ENCODE measurements around the gene ABHD12. TPM values are rescaled to one million over a fixed set of nuclear protein-coding genes. Genes with fewer than 3 reads are reported as not detected.
A peak's percentile ranks its signal among the peaks of the same experiment; 100 is the strongest.

Gene ABHD12
- total RNA-seq, 1 experiment from 2014 or later: 117 TPM

DNA sequence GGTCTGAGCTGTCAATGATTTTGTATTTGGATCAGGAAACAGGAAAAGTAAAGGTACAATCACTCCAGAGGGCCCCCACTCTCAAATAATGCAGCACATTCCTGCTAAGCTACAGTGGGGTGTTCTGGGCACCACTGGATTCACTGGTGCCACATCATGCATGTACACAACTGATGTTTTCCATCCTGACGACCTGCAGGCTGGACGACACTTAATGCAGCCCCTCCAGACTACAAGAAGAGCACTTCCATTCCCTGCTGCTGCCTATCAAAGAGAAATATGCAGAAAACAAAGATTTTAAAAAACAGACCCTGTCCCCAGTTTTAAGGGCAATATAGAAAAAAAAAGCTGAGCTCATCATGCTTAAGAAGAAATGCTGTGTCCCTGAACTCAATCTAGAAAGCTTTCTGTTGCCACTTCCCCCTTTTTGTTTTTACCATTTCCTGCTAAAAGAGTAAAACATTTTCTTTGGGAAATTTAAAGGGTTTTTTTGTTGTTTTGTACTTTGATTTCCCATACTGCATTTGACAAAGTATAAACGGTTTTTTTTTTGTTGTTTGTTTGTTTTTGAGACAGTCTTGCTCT is 35.5 kb downstream of the ABHD12 start:
- H3K4me1 ChIP-seq (replicated peaks): peaks cover 19% of the 10 kb centered on the region
- H3K9me3 ChIP-seq (replicated peaks): no peaks in the 10 kb centered on the region
- no peak overlapping the region for H3K27ac ChIP-seq
- no peaks in the 10 kb centered on the region for H3K27me3 ChIP-seq (replicated peaks)
- DNase-seq (ENCODE audit: low read depth in 1 of 2, low spot score in 2 of 2): no peak
- H3K36me3 ChIP-seq: peaks cover 3% of the 10 kb centered on the region; the same call in 1 of the 2 replicates
- no peak overlapping the region for H3K4me3 ChIP-seq

DNA sequence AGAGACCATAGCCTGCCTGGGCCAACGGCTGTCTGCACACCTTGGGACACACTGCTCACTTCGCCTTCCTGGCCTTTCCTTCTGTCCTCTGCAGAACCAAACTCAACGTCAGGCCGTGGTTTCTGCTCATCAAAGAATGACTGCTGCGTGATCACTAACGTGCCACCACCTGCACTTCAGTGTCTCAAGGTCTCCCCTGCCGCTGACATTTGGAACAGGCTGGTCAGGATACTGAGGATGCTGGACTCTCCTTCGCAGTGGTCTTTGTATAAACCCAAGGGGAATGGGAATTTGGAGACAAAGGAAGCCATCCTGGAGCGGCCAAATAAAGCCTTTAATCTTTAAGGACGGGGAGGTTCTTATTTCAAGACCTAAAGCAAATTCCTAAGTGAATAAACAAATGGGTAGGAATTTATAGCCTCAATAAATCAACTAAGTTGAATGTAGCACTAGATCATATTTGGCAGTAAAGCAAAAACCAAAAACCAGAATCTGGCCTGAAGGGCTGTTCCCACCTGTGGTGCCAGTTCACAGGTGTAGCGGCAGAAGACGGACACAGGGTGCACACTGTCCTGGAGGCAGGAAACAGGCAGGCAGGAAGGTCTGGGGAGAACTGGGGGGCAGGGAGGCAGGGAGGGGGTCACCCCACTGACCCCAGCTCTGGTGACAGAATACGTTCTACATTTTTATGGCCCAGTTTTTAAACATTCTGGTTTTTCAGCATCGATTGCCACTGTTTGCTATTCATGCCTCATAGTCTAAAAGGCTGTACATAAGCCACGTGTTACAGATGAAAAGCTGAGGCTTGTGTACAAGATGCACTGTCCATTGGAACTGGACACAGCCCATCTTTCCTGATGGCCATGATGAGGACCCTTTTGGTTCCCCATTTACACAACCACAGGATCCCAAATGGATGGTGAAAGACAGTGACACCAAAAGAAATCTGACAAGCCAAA is 36.6 kb downstream of the ABHD12 start:
- Histone ChIP-seq H3K4me3 (no peak overlapping the region), H3K27me3 (replicated peaks) (no peaks in the 10 kb centered on the region), H3K9me3 (replicated peaks) (no peaks in the 10 kb centered on the region), H3K27ac (no peak overlapping the region), H3K36me3 (peaks cover 3% of the 10 kb centered on the region; the same call in 1 of the 2 replicates), H3K4me1 (replicated peaks) (peaks cover 19% of the 10 kb centered on the region)
- no peak for DNase-seq (ENCODE audit: low read depth in 1 of 2, low spot score in 2 of 2)

DNA sequence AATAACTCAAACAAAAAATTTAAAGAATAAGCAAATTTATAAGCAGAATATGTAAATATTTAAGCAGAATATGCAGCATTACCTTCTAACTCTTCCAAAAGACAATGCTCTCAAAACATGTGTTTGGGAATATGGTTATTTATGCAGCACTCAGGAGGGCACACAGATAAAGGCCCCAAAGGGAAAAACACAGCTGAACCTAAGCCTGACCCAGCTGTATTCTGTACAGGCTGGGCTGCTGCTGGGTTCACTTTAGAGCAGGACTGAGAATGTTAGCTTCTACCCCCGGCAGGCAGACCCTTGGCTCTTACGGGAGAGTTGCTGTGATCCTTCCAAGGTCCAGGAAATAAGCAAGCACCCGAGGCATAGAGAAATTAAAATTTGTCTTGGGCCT is 37.3 kb downstream of the ABHD12 start:
- H3K4me3 ChIP-seq: no peak overlapping the region
- DNase-seq (ENCODE audit: low read depth in 1 of 2, low spot score in 2 of 2): no peak
- no peaks in the 10 kb centered on the region for H3K9me3 ChIP-seq (replicated peaks)
- peaks cover 19% of the 10 kb centered on the region for H3K4me1 ChIP-seq (replicated peaks)
- no peak overlapping the region for H3K27ac ChIP-seq
- no peaks in the 10 kb centered on the region for H3K27me3 ChIP-seq (replicated peaks)
- H3K36me3 ChIP-seq: peaks cover 3% of the 10 kb centered on the region; the same call in 1 of the 2 replicates

DNA sequence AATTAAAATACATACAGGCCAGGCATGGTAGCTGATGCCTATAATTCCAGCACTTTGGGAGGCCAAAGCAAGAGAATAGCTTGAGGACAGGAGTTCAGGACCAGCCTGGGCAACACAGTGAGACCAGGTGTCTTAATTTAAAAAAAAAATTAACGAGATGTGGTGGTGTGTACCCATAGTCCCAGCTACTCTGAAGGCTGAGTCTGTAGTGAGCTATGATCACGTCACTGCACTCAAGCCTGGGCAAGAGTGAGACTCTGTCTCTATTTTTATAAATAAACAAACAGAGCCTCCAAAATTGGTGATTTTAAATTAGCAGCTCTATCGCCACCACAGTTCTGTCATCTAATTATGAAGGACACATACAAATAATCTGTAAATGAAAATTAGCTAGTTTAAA is 37.9 kb downstream of the ABHD12 start:
- peaks cover 19% of the 10 kb centered on the region for H3K4me1 ChIP-seq (replicated peaks)
- no peak overlapping the region for H3K4me3 ChIP-seq
- DNase-seq (ENCODE audit: low read depth in 1 of 2, low spot score in 2 of 2): no peak
- no peaks in the 10 kb centered on the region for H3K9me3 ChIP-seq (replicated peaks)
- H3K36me3 ChIP-seq: peaks cover 3% of the 10 kb centered on the region; the same call in 1 of the 2 replicates
- no peaks in the 10 kb centered on the region for H3K27me3 ChIP-seq (replicated peaks)
- H3K27ac ChIP-seq: no peak overlapping the region

DNA sequence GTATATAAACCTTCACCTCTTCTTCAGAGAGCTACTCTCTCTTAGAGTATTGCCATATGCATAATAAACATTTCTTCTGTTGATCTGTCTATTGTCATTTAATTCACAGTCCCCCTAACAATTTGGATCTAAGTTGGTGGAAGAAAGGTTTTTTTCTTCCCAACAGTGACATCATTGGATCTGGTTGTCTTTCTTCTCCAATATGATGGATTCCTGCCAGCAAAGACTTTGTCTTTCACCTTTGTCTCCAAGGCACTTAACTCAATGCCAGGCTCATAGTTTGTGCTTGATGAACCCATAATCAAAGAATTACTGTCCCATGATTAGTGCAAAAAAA is 39.6 kb downstream of the ABHD12 start:
- no peak for DNase-seq (ENCODE audit: low read depth in 1 of 2, low spot score in 2 of 2)
- no peak overlapping the region for H3K4me3 ChIP-seq

DNA sequence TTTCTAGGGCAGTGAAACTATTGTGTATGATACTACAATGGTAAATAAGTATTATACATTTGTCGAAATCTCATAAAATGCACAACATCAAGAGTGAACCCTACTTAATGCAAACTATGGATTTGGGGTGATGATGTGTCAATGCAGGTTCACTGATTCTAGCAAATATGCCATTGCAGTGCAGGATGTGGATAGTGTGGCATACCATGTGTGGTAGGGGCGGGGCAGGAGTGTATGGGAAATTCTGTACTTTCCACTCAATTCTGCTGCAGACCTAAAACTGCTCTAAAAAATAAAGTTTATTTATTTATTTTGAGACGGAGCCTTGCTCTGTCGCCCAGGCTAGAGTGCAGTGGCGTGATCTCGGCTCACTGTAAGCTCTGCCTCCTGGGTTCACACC is 44.3 kb downstream of the ABHD12 start:
- Histone ChIP-seq H3K36me3 (0 out of 2 replicates have a peak, but pooled peaks cover 2% of the 10 kb centered on the region), H3K4me1 (replicated peaks) (peaks cover 18% of the 10 kb centered on the region), H3K4me3 (no peak overlapping the region), H3K27ac (no peak overlapping the region), H3K27me3 (replicated peaks) (no peaks in the 10 kb centered on the region), H3K9me3 (replicated peaks) (no peaks in the 10 kb centered on the region)
- no peak for DNase-seq (ENCODE audit: low read depth in 1 of 2, low spot score in 2 of 2)

More for the DNA sequence above, 39.6 kb downstream of the ABHD12 start:
- no peaks in the 10 kb centered on the region for H3K36me3 ChIP-seq
- peaks cover 19% of the 10 kb centered on the region for H3K4me1 ChIP-seq (replicated peaks)
- no peaks in the 10 kb centered on the region for H3K27me3 ChIP-seq (replicated peaks)
- no peak overlapping the region for H3K27ac ChIP-seq
- H3K9me3 ChIP-seq (replicated peaks): no peaks in the 10 kb centered on the region

DNA sequence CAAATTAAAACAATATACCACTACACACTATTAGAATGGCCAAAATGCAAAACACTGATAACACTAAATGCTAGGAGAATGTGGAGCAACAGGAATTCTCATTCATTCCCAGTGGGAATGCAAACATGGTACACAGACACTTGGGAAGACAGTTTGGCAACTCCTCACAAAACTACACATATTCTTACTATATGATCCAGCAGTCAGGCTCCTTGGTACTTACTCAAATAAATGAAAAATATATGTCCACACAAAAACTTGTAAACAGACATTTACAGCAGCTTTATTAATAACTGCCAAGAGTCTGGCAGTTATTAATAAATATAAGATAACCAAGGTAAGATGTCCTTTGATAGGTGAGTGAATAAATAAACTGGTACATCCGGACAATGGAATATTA is 44.9 kb downstream of the ABHD12 start:
- Histone ChIP-seq H3K4me3 (no peak overlapping the region), H3K27ac (no peak overlapping the region), H3K27me3 (replicated peaks) (no peaks in the 10 kb centered on the region), H3K36me3 (0 out of 2 replicates have a peak, but pooled peaks cover 2% of the 10 kb centered on the region), H3K9me3 (replicated peaks) (no peaks in the 10 kb centered on the region), H3K4me1 (replicated peaks) (peaks cover 18% of the 10 kb centered on the region)
- DNase-seq (ENCODE audit: low read depth in 1 of 2, low spot score in 2 of 2): no peak

DNA sequence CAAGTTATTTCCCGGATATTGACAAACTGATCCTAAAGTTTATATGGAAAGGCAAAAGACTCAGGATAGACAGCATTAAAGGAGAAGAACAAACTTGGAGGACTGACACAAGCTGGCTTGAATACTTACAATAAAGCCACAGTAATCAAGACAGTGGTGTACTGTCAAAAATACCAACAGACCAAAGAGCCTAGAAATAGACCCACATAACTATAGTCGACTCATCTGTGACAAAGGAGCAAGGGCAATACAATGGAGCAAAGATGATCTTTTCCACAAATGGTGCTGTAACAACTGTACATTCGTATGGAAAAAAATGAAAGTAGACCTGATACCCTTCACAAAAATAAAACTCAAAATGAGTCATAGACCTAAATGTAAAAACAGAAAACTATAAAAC is 46.0 kb downstream of the ABHD12 start:
- no peaks in the 10 kb centered on the region for H3K9me3 ChIP-seq (replicated peaks)
- H3K27ac ChIP-seq: no peak overlapping the region
- H3K36me3 ChIP-seq: 0 out of 2 replicates have a peak, but pooled peaks cover 2% of the 10 kb centered on the region
- H3K4me3 ChIP-seq: no peak overlapping the region
- H3K4me1 ChIP-seq (replicated peaks): peaks cover 18% of the 10 kb centered on the region
- H3K27me3 ChIP-seq (replicated peaks): no peaks in the 10 kb centered on the region
- no peak for DNase-seq (ENCODE audit: low read depth in 1 of 2, low spot score in 2 of 2)

DNA sequence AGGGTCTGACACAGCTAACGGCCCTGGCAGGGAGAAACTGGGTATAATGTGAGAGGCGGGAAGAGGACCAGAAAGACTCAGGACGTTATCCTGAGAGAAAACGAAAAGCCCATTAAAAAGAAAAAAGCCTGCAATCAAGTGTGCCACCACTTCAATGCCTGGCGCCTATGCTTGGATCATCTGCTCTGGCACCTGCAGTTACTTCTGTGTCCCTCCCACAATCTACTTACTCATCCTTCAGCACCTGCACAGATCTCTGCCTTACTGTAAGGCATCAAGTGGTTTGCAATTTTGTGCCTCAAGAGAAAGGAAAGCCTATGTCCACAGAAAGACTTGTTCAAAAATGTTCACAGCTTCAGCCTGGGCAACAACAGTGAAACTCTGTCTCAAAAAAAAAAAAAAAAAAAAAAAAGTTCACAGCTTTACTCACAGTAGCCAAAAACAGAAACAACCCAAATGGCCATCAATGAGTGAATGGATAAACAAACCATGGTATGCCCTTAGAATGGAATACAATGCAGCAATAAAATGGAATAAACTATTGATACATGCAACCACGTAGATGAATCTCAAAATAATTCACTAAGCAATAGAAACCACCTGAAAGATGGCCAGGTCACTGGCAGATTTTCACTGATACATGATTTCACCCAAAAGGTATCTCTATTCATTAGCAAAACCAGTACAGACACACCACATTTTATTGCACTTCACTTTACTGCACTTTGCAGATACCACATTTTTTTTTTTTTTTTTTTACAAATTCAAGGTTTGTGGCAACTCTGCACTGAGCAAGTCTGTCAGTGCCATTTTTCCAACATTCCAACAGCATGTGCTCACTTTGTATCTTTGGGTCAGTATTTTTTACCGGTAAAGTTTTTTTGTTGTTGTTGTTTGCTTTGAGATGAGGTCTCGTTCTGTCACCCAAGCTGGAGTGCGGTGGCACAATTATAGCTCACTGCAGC is 48.6 kb downstream of the ABHD12 start:
- H3K36me3 ChIP-seq: peaks cover 20% of the 10 kb centered on the region
- DNase-seq (ENCODE audit: low read depth in 1 of 2, low spot score in 2 of 2): peak in 1 of 2 experiments; percentile 55
- no peak overlapping the region for H3K27ac ChIP-seq
- no peak overlapping the region for H3K4me3 ChIP-seq
- H3K4me1 ChIP-seq (replicated peaks): peaks cover 21% of the 10 kb centered on the region
- H3K9me3 ChIP-seq (replicated peaks): no peaks in the 10 kb centered on the region
- H3K27me3 ChIP-seq (replicated peaks): no peaks in the 10 kb centered on the region

DNA sequence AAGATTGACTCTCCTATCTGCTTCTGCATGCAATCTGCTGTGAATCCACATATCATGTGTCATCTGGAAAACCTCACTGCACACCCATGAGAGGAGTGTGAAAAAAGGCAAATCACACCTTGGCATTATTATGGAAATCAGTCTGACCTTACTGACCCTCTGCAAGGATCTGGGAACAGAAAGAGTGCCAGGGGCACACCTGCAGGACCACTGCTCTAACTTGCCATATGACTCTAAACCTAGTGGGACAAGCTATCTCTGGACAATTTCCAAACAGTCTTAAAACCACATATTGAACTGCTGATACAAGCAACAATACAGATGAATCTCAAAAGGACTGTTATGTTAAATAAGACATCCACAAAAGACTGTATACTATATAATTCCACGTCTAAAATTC is 50.3 kb downstream of the ABHD12 start:
- Histone ChIP-seq H3K4me1 (replicated peaks) (peaks cover 21% of the 10 kb centered on the region), H3K27ac (no peak overlapping the region), H3K27me3 (replicated peaks) (no peaks in the 10 kb centered on the region), H3K9me3 (replicated peaks) (no peaks in the 10 kb centered on the region), H3K4me3 (no peak overlapping the region), H3K36me3 (peaks cover 26% of the 10 kb centered on the region)
- DNase-seq (ENCODE audit: low read depth in 1 of 2, low spot score in 2 of 2): no peak

DNA sequence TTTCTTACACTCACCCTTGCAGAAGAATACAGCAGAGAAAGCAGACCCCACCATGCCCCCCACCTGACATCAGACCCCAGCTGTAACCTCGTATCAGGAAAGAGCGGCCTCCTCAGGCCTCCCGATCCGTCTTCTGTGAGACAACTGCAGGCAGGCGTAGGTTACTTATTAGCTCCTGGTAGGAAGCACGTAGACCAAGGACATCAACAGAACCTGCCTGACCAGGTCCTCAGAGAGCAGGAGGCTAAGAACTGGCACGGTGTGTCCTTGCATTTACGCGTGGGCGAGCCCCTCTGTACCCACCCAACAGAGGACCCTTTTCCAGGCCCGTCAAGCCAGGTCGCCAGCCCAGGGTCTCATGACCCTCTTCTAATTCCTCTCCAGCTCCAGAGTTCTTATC is 51.0 kb downstream of the ABHD12 start:
- no peak for DNase-seq (ENCODE audit: low read depth in 1 of 2, low spot score in 2 of 2)
- Histone ChIP-seq H3K36me3 (peaks cover 24% of the 10 kb centered on the region), H3K9me3 (replicated peaks) (no peaks in the 10 kb centered on the region)

DNA sequence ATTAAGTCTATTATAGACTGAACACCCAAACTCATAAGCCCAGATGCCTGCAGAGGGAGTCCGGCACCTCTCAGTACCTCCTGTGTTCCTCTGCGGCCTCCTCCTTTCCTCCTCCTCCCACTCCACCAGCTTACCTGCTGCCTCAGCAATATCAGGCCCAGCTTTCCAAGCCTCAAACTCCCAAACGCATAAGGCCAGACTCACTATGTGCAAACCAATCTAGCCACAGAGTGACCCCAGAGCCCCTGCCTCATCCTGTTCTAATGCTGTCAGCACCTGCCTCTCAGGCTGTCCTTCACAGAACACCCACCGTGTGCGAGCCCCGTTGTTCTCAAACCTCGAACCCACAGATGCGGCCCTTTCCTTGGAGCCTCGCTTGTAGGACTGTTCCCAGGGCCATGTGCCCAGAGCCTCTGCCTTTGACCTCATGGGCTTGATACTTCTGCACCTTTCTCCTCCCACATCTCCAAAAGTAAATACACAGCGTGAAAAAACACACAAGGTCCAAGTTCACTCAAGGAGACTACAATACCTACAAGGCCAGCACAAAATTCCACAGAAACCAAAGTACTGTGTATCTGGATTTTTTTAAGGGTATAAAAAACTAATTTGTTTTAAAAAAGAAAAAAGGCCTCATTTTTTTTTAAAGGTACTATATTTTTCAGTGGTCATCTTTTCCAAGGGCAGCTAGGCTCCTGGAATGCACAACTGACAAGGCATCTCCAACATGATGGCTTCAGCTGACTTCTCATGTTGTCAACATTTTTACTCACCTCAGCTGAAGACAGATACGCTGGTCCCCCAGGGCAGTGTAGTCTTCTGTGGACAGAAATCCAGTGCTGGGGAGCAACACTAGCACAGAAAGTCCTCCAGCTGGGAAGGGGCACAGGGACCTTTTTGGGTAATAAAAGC is 52.3 kb downstream of the ABHD12 start:
- H3K36me3 ChIP-seq: peaks cover 24% of the 10 kb centered on the region
- H3K4me1 ChIP-seq (replicated peaks): peaks cover 20% of the 10 kb centered on the region
- no peak overlapping the region for H3K4me3 ChIP-seq
- no peaks in the 10 kb centered on the region for H3K9me3 ChIP-seq (replicated peaks)
- no peak overlapping the region for H3K27ac ChIP-seq
- H3K27me3 ChIP-seq (replicated peaks): no peaks in the 10 kb centered on the region
- DNase-seq (ENCODE audit: low read depth in 1 of 2, low spot score in 2 of 2): no peak

More for the DNA sequence above, 51.0 kb downstream of the ABHD12 start:
- no peaks in the 10 kb centered on the region for H3K27me3 ChIP-seq (replicated peaks)
- H3K4me3 ChIP-seq: no peak overlapping the region
- H3K4me1 ChIP-seq (replicated peaks): peaks cover 21% of the 10 kb centered on the region
- H3K27ac ChIP-seq: no peak overlapping the region

Data from SJSA1 (cell line).